ENCODE results near the gene AOC1. TPM values are rescaled to one million over a fixed set of nuclear protein-coding genes. Genes with fewer than 3 reads are reported as not detected.
A peak's percentile ranks its signal among the peaks of the same experiment; 100 is the strongest.

AOC1 gene
- total RNA-seq, 2 donors from 2014 or later, result 308 to 353 TPM

GRCh38 chr7:150895809-150896208, 43.5 kb downstream of the AOC1 start:
- H3K36me3 ChIP-seq, result no peaks in the 10 kb centered on the region
- intact Hi-C loops (cut with DNase I), result no loop called here
- no peaks in the 10 kb centered on the region for H3K27me3 ChIP-seq
- H3K27ac ChIP-seq, result no peak overlapping the region
- no peak overlapping the region for H3K4me3 ChIP-seq
- no peak overlapping the region for H3K9ac ChIP-seq (ENCODE audit: low read depth in 2 of 2, low read length in 2 of 2)
- peaks cover 1% of the 10 kb centered on the region for H3K4me1 ChIP-seq
- TF ChIP-seq, protein P1, sequence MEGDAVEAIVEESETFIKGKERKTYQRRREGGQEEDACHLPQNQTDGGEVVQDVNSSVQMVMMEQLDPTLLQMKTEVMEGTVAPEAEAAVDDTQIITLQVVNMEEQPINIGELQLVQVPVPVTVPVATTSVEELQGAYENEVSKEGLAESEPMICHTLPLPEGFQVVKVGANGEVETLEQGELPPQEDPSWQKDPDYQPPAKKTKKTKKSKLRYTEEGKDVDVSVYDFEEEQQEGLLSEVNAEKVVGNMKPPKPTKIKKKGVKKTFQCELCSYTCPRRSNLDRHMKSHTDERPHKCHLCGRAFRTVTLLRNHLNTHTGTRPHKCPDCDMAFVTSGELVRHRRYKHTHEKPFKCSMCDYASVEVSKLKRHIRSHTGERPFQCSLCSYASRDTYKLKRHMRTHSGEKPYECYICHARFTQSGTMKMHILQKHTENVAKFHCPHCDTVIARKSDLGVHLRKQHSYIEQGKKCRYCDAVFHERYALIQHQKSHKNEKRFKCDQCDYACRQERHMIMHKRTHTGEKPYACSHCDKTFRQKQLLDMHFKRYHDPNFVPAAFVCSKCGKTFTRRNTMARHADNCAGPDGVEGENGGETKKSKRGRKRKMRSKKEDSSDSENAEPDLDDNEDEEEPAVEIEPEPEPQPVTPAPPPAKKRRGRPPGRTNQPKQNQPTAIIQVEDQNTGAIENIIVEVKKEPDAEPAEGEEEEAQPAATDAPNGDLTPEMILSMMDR (IDR thresholded peaks at IDR 0.05), result no peak
- no peaks in the 10 kb centered on the region for H3K9me3 ChIP-seq
- no peak for DNase-seq

- H3K36me3 ChIP-seq, result no peaks in the 10 kb centered on the region
- TF ChIP-seq, protein P1 (IDR thresholded peaks at IDR 0.05), result no peak
- H3K9me3 ChIP-seq, result no peaks in the 10 kb centered on the region
- no peak overlapping the region for H3K9ac ChIP-seq (ENCODE audit: low read depth in 2 of 2, low read length in 2 of 2)
- intact Hi-C loops (cut with DNase I), result no loop called here
- no peak for DNase-seq
- H3K27me3 ChIP-seq, result no peaks in the 10 kb centered on the region
- no peak overlapping the region for H3K27ac ChIP-seq
- peaks cover 6% of the 10 kb centered on the region for H3K4me1 ChIP-seq
- no peak overlapping the region for H3K4me3 ChIP-seq
Observed at GRCh38 chr7:150896562-150897209, 44.4 kb downstream of the AOC1 start.

DNA sequence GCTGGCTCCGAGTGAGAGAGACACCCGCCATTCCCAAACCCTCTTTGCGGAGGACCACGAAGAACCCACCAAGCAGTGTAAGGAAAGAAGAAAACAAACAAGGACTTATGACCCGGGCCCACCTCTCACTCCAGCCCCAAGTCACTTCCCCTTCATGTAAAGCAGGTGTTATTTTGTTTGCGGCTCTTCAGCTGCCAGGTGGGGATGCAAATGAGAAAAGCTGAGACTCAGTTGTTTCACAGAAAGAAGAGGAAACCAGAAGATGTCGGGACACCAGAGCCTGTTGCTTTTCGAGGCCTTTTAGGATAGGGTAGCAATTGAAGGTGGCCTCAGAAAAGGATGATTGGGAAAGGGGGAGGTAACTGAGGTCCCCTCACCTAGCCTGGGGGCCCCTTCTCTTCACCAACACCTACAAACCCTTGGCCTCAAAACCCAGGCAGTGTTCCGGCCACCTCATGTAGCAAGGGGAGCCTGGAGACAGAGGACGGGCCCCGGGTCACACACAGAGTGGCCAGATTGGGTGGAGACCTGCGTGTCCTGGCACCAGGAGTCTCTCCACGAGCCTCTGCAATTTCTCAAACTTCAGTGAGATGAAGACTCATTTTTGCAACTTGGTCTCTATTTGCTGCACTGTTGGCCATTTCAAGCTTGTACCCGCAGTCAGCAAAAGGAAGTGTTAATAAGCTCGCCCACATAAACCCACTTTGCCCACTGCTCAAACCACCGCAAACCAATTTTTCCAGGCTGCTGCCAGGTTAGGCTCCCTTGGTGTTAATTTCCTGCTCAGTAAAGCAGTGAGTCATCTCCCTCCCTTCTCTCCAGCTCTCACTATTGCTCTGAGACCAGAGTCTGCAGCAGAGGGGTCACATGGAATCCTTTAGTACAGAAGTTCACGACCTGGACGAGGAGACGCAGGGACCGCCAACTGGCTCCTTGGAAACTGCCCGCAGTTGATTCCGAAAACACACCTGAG, 45.5 kb downstream of the AOC1 start:
- DNase-seq, result no peak
- Histone ChIP-seq H3K9ac (ENCODE audit: low read depth in 2 of 2, low read length in 2 of 2) (no peak overlapping the region), H3K27me3 (no peaks in the 10 kb centered on the region), H3K36me3 (no peaks in the 10 kb centered on the region), H3K4me3 (no peak overlapping the region), H3K4me1 (peaks cover 14% of the 10 kb centered on the region), H3K9me3 (no peaks in the 10 kb centered on the region), H3K27ac (no peak overlapping the region)
- intact Hi-C loops (cut with DNase I), result loop anchor here (2.0 kb wide), 1 partner anchor 91 kb away; no protein-coding TSS in a partner anchor
- TF ChIP-seq, protein P1 (IDR thresholded peaks at IDR 0.05), result no peak

GRCh38 chr7:150898475-150899011, 46.2 kb downstream of the AOC1 start:
- intact Hi-C loops (cut with DNase I), result loop anchor here (2.0 kb wide), 1 partner anchor 90 kb away; no protein-coding TSS in a partner anchor
- peak; percentile 87 for DNase-seq
- no peaks in the 10 kb centered on the region for H3K9me3 ChIP-seq
- H3K27ac ChIP-seq, result no peak overlapping the region
- H3K36me3 ChIP-seq, result no peaks in the 10 kb centered on the region
- H3K27me3 ChIP-seq, result no peaks in the 10 kb centered on the region
- H3K9ac ChIP-seq (ENCODE audit: low read depth in 2 of 2, low read length in 2 of 2), result no peak overlapping the region
- H3K4me3 ChIP-seq, result no peak overlapping the region
- peaks cover 14% of the 10 kb centered on the region for H3K4me1 ChIP-seq
- TF ChIP-seq, protein P1 (IDR thresholded peaks at IDR 0.05), result peak; percentile 94

DNA sequence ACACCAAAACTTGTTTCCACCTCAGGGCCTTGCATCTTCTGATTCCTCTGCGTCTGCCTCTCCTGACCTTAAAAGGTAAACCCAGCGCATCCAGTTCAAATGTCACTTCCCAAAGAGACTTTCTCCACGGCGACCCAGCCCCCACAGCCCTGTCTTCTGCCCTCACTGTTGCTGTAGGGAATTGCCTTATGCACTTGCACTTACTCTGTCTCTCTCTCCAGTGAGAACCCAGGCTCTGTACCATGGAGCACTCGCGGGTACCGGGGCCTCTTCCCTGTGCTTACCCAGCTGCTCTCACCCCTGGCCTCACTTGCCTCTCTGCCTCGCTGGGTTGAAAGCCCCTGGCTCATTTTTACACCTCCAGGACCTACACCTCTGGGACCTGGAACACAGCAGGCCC, 48.4 kb downstream of the AOC1 start:
- Histone ChIP-seq H3K4me1 (peaks cover 14% of the 10 kb centered on the region), H3K9me3 (no peaks in the 10 kb centered on the region), H3K36me3 (no peaks in the 10 kb centered on the region), H3K9ac (ENCODE audit: low read depth in 2 of 2, low read length in 2 of 2) (peak overlapping the region in 1 of 2 donors; percentile 44), H3K27me3 (no peaks in the 10 kb centered on the region), H3K4me3 (no peak overlapping the region), H3K27ac (peak overlapping the region; percentile 56)
- TF ChIP-seq, protein P1 (IDR thresholded peaks at IDR 0.05), result no peak
- intact Hi-C loops (cut with DNase I), result no loop called here
- peak; percentile 33 for DNase-seq
